Stomach smooth muscle (tissue), 2 donors: Measurements from ENCODE around the gene CASP7.

ENCODE experiments used
- H3K27ac ChIP-seq: one replicate; pipeline ENCODE4 v1.7.0; 2013; ENCODE audit warnings: mild to moderate bottlenecking, low read length, inconsistent platforms
- H3K27me3 ChIP-seq, 2 donors: one replicate each; pipeline ENCODE4 v1.7.0; 2013; ENCODE audit warnings: low read length in 2 of 2; ENCODE audit not compliant: insufficient read depth in 2 of 2, control insufficient read depth in 1 of 2
- H3K36me3 ChIP-seq, 2 donors: one replicate each; pipeline ENCODE4 v1.7.0; 2013; ENCODE audit warnings: low read length in 2 of 2; ENCODE audit not compliant: control insufficient read depth in 2 of 2, insufficient read depth in 2 of 2
- H3K4me1 ChIP-seq: one replicate; pipeline ENCODE4 v1.7.0; 2013; ENCODE audit warnings: low read length; ENCODE audit not compliant: control insufficient read depth, insufficient read depth
- H3K4me3 ChIP-seq, 2 donors: one replicate each; pipeline ENCODE4 v1.7.0; 2013; ENCODE audit warnings: low read length in 2 of 2
- H3K9ac ChIP-seq, 2 donors: one replicate each; pipeline ENCODE4 v1.7.0; 2013; ENCODE audit warnings: low read length in 2 of 2, mild to moderate bottlenecking in 1 of 2
- H3K9me3 ChIP-seq, 2 donors: one replicate each; pipeline ENCODE4 v1.7.0; 2013; ENCODE audit warnings: low read length in 2 of 2; ENCODE audit not compliant: control insufficient read depth in 2 of 2
- donor health status: healthy.
- donor health status: Pancreatic carcinoma.

The CASP7 gene

DNA sequence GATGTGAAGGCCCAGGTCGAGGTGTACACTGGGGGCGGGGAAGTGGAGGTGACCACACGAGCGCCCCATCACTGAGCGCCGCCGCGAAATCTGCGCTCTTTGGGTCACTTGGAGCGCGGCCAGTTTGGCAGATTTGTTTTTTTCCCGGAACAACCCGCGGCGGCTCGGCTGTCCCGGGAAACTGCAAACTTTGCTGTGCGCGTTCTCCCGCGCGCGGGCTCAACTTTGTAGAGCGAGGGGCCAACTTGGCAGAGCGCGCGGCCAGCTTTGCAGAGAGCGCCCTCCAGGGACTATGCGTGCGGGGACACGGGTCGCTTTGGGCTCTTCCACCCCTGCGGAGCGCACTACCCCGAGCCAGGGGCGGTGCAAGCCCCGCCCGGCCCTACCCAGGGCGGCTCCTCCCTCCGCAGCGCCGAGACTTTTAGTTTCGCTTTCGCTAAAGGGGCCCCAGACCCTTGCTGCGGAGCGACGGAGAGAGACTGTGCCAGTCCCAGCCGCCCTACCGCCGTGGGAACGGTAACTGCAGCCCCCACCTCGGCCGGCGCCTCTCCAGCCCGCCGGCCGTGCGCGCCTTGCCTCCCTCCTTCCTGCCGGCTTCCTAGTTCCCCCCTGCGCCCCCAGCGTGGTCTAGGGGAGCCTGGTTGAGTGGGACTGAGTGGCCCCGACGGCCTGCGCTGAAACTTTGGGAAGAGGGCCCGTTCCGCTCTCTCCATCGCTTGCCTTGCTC, at the start of gene CASP7:
TSS of gene CASP7 (plus strand) at position 450 of the 727 bp plus-strand sequence. CDS start 17,582 bp downstream, outside the sequence.
- Histone ChIP-seq H3K36me3 (no peaks in the 10 kb centered on the region), H3K4me1 (peaks cover 6% of the 10 kb centered on the region), H3K27ac (peak within 1 kb of the TSS; percentile 87), H3K27me3 (no peaks in the 10 kb centered on the region), H3K9me3 (no peaks in the 10 kb centered on the region), H3K9ac (peak within 1 kb of the TSS; percentile 93 to 94), H3K4me3 (peak within 1 kb of the TSS; percentile 98 to 100)

DNA sequence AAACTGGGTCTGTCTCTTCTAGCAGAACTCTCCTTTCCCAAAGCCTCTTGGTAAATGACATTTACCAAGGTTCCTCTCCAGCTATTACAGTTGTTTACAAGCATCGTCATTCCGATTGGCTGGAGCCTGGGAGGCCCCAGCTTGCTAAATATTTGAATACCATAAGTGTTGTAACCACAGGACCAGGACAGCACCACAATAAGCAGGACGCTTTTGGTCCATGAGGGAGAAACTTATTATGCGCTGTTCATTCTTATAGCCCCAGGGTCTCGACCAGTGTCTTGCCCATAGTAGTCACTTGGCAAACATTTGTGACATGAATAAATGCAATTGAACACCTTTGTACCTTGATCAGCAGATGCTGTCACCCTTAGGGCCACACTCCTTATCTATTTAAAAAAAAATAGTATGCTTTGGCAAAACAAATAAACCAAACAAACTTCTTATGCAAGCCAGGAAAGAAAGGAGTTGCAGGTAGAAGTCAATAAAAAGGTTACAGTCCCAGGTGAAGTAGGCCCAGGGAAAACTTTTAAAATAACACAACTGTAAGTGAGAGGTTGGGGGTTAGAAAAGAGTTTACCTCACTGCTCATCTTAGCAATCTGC, 48.7 kb upstream of the CASP7 start:
- Histone ChIP-seq H3K9ac (no peak overlapping the region), H3K9me3 (peaks cover 0 to 3% of the 10 kb centered on the region in 2 donors), H3K36me3 (no peaks in the 10 kb centered on the region)

GRCh38 chr10:113631684-113632367, 47.9 kb upstream of the CASP7 start:
- H3K36me3 ChIP-seq, result no peaks in the 10 kb centered on the region

More for the DNA sequence above, 48.7 kb upstream of the CASP7 start:
- Histone ChIP-seq H3K4me3 (no peak overlapping the region), H3K4me1 (no peaks in the 10 kb centered on the region), H3K27ac (no peak overlapping the region), H3K27me3 (peaks cover 0 to 2% of the 10 kb centered on the region in 2 donors)

GRCh38 chr10:113639966-113640365, 39.7 kb upstream of the CASP7 start:
- Histone ChIP-seq H3K4me1 (no peaks in the 10 kb centered on the region), H3K9me3 (peaks cover 0 to 2% of the 10 kb centered on the region in 2 donors), H3K27ac (no peak overlapping the region), H3K36me3 (no peaks in the 10 kb centered on the region), H3K27me3 (peaks cover 2 to 3% of the 10 kb centered on the region in 2 donors), H3K4me3 (no peak overlapping the region), H3K9ac (no peak overlapping the region)

More at GRCh38 chr10:113631684-113632367, 47.9 kb upstream of the CASP7 start:
- H3K27me3 ChIP-seq, result peaks cover 0 to 2% of the 10 kb centered on the region in 2 donors
- H3K9ac ChIP-seq, result no peak overlapping the region
- peaks cover 0 to 3% of the 10 kb centered on the region in 2 donors for H3K9me3 ChIP-seq
- H3K27ac ChIP-seq, result no peak overlapping the region
- H3K4me3 ChIP-seq, result no peak overlapping the region
- H3K4me1 ChIP-seq, result no peaks in the 10 kb centered on the region

DNA sequence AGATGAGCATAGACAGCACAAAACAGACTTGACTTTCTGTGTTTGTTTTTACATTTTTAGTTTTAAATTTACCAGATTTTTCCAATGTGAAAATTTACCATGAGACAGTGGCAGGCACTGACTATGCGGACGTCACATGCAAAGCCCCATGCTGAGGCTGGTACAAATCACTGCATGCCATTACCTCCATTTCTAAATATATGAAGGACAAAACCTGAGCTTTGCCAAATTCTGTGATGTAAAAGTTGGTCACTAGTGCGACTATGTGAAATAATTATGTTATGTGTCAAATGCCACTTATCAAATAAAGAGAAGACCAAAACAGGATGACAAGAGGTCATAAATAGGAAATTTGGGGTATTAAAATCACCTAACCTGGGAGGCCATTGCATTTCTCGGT, 38.0 kb upstream of the CASP7 start:
- H3K4me1 ChIP-seq, result no peaks in the 10 kb centered on the region
- H3K27ac ChIP-seq, result no peak overlapping the region
- H3K27me3 ChIP-seq, result peaks cover 0 to 3% of the 10 kb centered on the region in 2 donors
- no peak overlapping the region for H3K4me3 ChIP-seq
- no peaks in the 10 kb centered on the region for H3K9me3 ChIP-seq
- H3K36me3 ChIP-seq, result no peaks in the 10 kb centered on the region
- no peak overlapping the region for H3K9ac ChIP-seq

GRCh38 chr10:113643183-113643582, 36.5 kb upstream of the CASP7 start:
- Histone ChIP-seq H3K36me3 (no peaks in the 10 kb centered on the region), H3K4me1 (no peaks in the 10 kb centered on the region), H3K27me3 (peaks cover 0 to 3% of the 10 kb centered on the region in 2 donors), H3K27ac (no peak overlapping the region), H3K9me3 (no peaks in the 10 kb centered on the region), H3K9ac (no peak overlapping the region), H3K4me3 (no peak overlapping the region)

GRCh38 chr10:113644185-113645120, 35.3 kb upstream of the CASP7 start:
- Histone ChIP-seq H3K36me3 (no peaks in the 10 kb centered on the region), H3K4me1 (no peaks in the 10 kb centered on the region), H3K27ac (no peak overlapping the region), H3K27me3 (peaks cover 0 to 3% of the 10 kb centered on the region in 2 donors), H3K4me3 (no peak overlapping the region), H3K9me3 (no peaks in the 10 kb centered on the region), H3K9ac (no peak overlapping the region)

DNA sequence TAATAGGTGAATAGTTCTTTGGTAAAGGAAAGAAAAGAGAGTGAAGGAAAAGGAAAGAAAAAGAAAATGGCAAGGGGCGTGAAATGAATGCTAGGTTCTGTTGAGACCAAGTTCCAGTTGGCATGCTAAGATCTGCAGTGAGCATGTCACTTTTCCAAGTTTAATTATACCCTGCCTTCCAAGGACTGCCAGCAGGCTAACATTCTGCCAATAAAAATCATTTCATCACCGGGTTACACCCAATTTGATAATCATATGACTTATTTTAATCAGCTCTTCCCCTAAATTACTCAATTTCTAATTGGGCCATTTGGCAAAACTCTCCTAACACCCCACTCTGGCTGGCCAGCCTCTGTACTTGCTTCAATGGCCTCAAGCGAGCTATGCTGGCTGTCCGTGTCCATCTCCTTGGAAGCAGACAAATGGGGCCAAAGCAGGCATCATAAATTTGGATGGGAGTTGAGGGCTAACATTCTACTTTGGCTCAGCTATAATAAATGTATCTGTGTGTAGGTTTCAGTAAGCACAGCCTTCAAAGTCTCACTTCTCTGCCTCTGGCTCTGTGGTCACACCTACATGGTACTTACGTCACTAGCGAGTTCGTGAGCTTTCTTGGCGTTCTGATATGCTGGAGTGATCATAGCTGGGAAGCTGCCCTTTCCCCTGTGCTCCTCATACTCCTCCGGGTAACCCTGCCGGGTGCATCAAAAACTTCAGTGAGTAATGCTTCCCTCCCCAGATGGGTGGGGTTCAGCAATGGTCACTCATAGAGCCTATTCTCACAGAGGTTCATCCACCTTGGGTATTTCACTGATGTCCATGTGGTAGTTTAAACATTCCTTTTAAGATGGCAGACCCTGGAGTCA, 33.1 kb upstream of the CASP7 start:
- H3K9me3 ChIP-seq, result no peaks in the 10 kb centered on the region
- no peaks in the 10 kb centered on the region for H3K4me1 ChIP-seq
- H3K36me3 ChIP-seq, result no peaks in the 10 kb centered on the region
- no peak overlapping the region for H3K9ac ChIP-seq
- H3K27ac ChIP-seq, result no peak overlapping the region
- H3K4me3 ChIP-seq, result no peak overlapping the region
- H3K27me3 ChIP-seq, result peaks cover 0 to 3% of the 10 kb centered on the region in 2 donors

- H3K9ac ChIP-seq, result no peak overlapping the region
- H3K27ac ChIP-seq, result no peak overlapping the region
- no peaks in the 10 kb centered on the region for H3K4me1 ChIP-seq
- H3K36me3 ChIP-seq, result no peaks in the 10 kb centered on the region
- H3K4me3 ChIP-seq, result no peak overlapping the region
- H3K27me3 ChIP-seq, result no peaks in the 10 kb centered on the region
- no peaks in the 10 kb centered on the region for H3K9me3 ChIP-seq
Observed at GRCh38 chr10:113647812-113648211, 31.9 kb upstream of the CASP7 start.
